SIG-M5 (cell line): ENCODE results near the gene NACC2.
"Not testable (repeated sequence)": the region's sequence is repeated elsewhere in the genome, so short reads cannot be mapped to it uniquely, and the experiment has no call there.

Experiments used
- DNase-seq: peaks from one replicate; lab custom pipeline; 2025; lab: John Stamatoyannopoulos, UW

The NACC2 gene

GRCh38 chr9:135975834-135976233 lies 119.3 kb downstream of the NACC2 start:
- DNase-seq: no peak

GRCh38 chr9:135974220-135974573 lies 120.9 kb downstream of the NACC2 start:
- no peak for DNase-seq

GRCh38 chr9:135973277-135974219 lies 121.5 kb downstream of the NACC2 start:
- no peak for DNase-seq

- no peak for DNase-seq
Measured at GRCh38 chr9:135971892-135972291, 123.2 kb downstream of the NACC2 start.

GRCh38 chr9:135971111-135971766 lies 123.8 kb downstream of the NACC2 start:
- DNase-seq: no peak

GRCh38 chr9:135970128-135970815 lies 124.8 kb downstream of the NACC2 start:
- no peak for DNase-seq

GRCh38 chr9:135969064-135969683 lies 125.9 kb downstream of the NACC2 start:
- no peak for DNase-seq

- no peak for DNase-seq
Measured at GRCh38 chr9:135968601-135969000, 126.5 kb downstream of the NACC2 start.

- DNase-seq: no peak
Measured at GRCh38 chr9:135968083-135968476, 127.0 kb downstream of the NACC2 start.

- DNase-seq: not testable (repeated sequence)
Measured at GRCh38 chr9:135966916-135967260, 128.2 kb downstream of the NACC2 start.

- DNase-seq: no peak
Measured at GRCh38 chr9:135965124-135965756, 129.8 kb downstream of the NACC2 start.

GRCh38 chr9:135963938-135964337 lies 131.2 kb downstream of the NACC2 start:
- DNase-seq: no peak

- no peak for DNase-seq
Measured at GRCh38 chr9:135963338-135963737, 131.8 kb downstream of the NACC2 start.

- DNase-seq: no peak
Measured at GRCh38 chr9:135962696-135963307, 132.3 kb downstream of the NACC2 start.

GRCh38 chr9:135961811-135962695 lies 133.0 kb downstream of the NACC2 start:
- DNase-seq: no peak

- peak; percentile 58 for DNase-seq
Measured at GRCh38 chr9:135961277-135961715, 133.8 kb downstream of the NACC2 start, which contains the start of gene UBAC1. Gene UBAC1, minus strand, starts transcription at chr9:135961373. Its CDS starts 211 bp downstream, at chr9:135961162.

- no peak for DNase-seq
Measured at GRCh38 chr9:135960411-135961276, 134.4 kb downstream of the NACC2 start.

GRCh38 chr9:135959814-135960213 lies 135.3 kb downstream of the NACC2 start:
- no peak for DNase-seq

- DNase-seq: no peak
Measured at GRCh38 chr9:135958485-135958884, 136.6 kb downstream of the NACC2 start.
